ENCODE measurements around the gene FZD8. TPM values are rescaled to one million over a fixed set of nuclear protein-coding genes. Genes with fewer than 3 reads are reported as not detected.

Gene FZD8
- total RNA-seq = 34.4 TPM

GRCh38 chr10:35642035-35642792 is at the start of gene FZD8:
FZD8 (minus strand) TSS chr10:35642296; CDS start chr10:35641429, 867 bp downstream.

DNA sequence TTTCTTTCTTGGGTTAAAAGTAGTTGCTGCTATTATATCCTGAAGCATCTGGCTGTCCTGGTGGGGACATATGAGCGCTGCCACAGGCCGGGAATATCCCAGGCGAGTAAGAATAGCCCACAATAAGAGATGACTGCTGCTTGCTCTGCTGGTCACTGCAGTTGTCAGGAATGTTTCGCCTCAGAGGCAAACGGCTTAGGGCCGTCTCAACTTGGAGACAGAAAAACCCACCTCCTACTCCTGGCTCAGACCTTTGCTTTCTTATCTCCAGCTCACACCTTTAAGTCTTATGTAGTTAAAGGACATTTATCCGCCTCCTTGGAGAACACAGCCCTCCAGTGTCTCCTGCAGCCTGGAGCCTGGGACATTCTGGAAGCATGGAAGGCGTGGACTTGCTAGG is 36.9 kb downstream of the FZD8 start, which contains the start of gene GJD4:
GJD4 (plus strand) TSS at position 151 of the 400 bp plus-strand sequence; CDS start at position 378, 227 bp downstream.

Other genes with a start within 250 kb of the FZD8 start
- gene GJD4, start 37.0 kb downstream of the FZD8 start, total RNA-seq = not detected